ENCODE measurements around the gene MRLN.

Gene MRLN

DNA sequence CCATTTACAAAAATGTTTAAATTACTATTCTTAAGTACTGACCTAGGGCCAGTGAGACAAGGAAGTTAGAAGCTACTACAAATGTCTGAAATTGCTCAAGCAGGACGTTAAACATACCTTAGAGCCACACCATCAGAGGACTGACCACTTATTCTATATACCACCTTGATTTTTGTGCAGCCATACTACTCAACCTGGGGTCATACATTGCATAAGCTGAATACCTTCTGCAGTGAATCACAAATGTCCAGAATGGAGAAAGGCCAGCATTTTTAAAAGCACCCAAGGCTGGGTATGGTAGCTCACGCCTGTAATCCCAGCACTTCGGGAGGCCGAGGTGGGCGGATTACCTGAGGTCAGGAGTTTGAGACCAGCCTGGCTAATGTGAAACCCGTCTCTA, 21.2 kb upstream of the MRLN start:
- H3K36me3 ChIP-seq (ENCODE audit: insufficient read depth, low read depth, low read length) = no peaks in the 10 kb centered on the region
- no peaks in the 10 kb centered on the region for H3K4me1 ChIP-seq (ENCODE audit: insufficient read depth, low read length)
- peaks cover 45% of the 10 kb centered on the region for H3K9me3 ChIP-seq (ENCODE audit: insufficient read depth, low read depth, low read length)
- no peak overlapping the region for H3K27ac ChIP-seq (ENCODE audit: low read length)
- no peak overlapping the region for H3K9ac ChIP-seq (ENCODE audit: low read depth, low read length)
- no peak overlapping the region for H3K4me3 ChIP-seq (ENCODE audit: low read length)
- H3K27me3 ChIP-seq (ENCODE audit: insufficient read depth, low read length) = no peaks in the 10 kb centered on the region

DNA sequence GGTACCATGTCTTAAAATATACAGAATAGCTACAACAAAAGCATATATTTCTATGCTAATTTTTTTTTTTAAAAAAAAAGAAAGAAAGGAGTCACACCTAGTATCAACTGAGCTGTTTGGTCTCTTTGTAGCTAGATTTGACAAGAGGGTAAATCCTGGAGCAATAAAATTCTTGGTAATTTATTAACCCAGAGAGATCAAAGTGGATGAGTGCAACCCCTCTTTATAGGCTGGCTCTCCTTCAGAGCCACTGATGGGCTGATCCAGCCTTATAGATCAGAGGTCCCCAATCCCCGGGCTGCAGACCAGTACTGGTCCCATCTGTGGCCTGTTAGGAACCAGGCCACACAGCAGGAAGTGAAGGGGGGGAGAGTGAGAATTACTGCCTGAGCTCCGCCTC, 19.8 kb upstream of the MRLN start:
- Histone ChIP-seq H3K4me3 (ENCODE audit: low read length) (no peak overlapping the region), H3K4me1 (ENCODE audit: insufficient read depth, low read length) (no peaks in the 10 kb centered on the region), H3K36me3 (ENCODE audit: insufficient read depth, low read depth, low read length) (no peaks in the 10 kb centered on the region), H3K9ac (ENCODE audit: low read depth, low read length) (no peak overlapping the region), H3K9me3 (ENCODE audit: insufficient read depth, low read depth, low read length) (peaks cover 45% of the 10 kb centered on the region), H3K27ac (ENCODE audit: low read length) (no peak overlapping the region), H3K27me3 (ENCODE audit: insufficient read depth, low read length) (no peaks in the 10 kb centered on the region)

DNA sequence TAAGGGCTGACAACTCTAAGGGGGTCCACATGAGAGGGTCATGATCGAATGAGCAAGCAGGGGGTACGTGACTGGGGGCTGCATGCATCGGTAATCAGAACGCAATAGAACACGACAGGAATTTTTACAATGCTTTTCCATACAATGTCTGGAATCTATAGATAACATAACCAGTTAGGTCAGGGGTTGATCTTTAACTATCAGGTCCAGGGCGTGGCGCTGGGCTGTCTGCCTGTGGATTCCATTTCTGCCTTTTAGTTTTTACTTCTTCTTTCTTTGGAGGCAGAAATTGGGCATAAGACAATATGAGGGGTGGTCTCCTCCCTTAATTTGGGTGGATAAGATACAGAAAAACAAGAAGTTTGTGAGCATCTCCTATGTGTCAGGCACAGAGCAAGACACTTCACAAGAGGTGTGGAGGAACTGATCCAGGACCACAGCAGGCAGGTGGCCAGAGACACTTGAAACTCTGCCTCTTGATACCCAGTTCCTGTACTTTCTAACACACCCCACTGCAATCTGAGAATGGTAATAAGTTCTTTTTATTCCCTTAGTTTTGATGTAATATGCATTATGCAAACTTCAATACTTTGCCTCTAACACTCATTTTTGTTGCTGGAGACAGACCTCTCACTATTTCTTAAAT, 18.0 kb upstream of the MRLN start:
- H3K27me3 ChIP-seq (ENCODE audit: insufficient read depth, low read length) = no peaks in the 10 kb centered on the region
- H3K9ac ChIP-seq (ENCODE audit: low read depth, low read length) = no peak overlapping the region
- no peaks in the 10 kb centered on the region for H3K36me3 ChIP-seq (ENCODE audit: insufficient read depth, low read depth, low read length)
- no peaks in the 10 kb centered on the region for H3K4me1 ChIP-seq (ENCODE audit: insufficient read depth, low read length)
- peaks cover 28% of the 10 kb centered on the region for H3K9me3 ChIP-seq (ENCODE audit: insufficient read depth, low read depth, low read length)
- no peak overlapping the region for H3K27ac ChIP-seq (ENCODE audit: low read length)
- H3K4me3 ChIP-seq (ENCODE audit: low read length) = no peak overlapping the region

DNA sequence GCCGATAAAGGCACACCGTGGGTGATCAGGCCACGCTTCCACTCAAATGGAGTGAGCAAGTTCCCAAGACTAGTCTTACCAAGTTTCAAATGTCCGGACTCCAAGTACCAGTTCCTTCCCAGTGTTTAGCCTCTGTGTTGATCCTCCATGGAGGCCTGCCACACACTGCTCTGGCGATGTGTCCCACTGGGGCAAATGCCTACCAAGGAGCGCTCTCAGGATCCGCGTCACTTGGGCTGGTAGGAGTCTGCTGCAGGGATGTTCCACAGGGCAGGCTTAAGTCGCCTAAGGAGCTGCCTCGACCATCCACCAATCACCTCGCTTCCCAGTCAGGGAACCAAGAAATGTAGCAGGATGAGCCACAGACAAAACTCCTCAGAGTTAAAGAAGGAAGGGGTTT, 17.4 kb upstream of the MRLN start:
- Histone ChIP-seq H3K4me3 (ENCODE audit: low read length) (no peak overlapping the region), H3K9me3 (ENCODE audit: insufficient read depth, low read depth, low read length) (peaks cover 24% of the 10 kb centered on the region), H3K27me3 (ENCODE audit: insufficient read depth, low read length) (no peaks in the 10 kb centered on the region), H3K27ac (ENCODE audit: low read length) (no peak overlapping the region), H3K4me1 (ENCODE audit: insufficient read depth, low read length) (no peaks in the 10 kb centered on the region), H3K36me3 (ENCODE audit: insufficient read depth, low read depth, low read length) (no peaks in the 10 kb centered on the region), H3K9ac (ENCODE audit: low read depth, low read length) (no peak overlapping the region)

DNA sequence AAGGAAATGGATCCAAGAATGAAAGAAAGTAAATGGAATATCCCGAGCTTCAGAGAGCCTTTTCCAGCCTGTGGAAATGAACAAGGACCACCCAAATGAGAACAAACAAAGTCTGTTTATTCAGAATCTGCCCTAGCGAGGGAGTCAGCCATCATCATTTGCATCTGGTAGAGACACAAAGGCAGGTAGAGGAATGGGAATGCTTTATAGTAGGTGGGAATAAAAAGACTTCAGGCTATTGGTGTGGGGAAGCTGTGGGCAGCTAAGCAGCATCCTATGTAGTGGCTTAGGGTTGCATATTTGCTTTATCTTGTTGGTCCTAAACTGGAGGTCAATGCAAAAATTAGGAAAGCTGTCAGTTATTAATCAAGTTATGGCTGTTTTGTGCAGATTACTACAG, 9.2 kb upstream of the MRLN start:
- H3K27me3 ChIP-seq (ENCODE audit: insufficient read depth, low read length) = no peaks in the 10 kb centered on the region
- no peak overlapping the region for H3K4me3 ChIP-seq (ENCODE audit: low read length)
- H3K27ac ChIP-seq (ENCODE audit: low read length) = no peak overlapping the region
- no peaks in the 10 kb centered on the region for H3K36me3 ChIP-seq (ENCODE audit: insufficient read depth, low read depth, low read length)
- no peak overlapping the region for H3K9ac ChIP-seq (ENCODE audit: low read depth, low read length)
- H3K9me3 ChIP-seq (ENCODE audit: insufficient read depth, low read depth, low read length) = peaks cover 5% of the 10 kb centered on the region; the same call in 1 of the 2 replicates
- H3K4me1 ChIP-seq (ENCODE audit: insufficient read depth, low read length) = peaks cover 3% of the 10 kb centered on the region; the same call in 1 of the 2 replicates

DNA sequence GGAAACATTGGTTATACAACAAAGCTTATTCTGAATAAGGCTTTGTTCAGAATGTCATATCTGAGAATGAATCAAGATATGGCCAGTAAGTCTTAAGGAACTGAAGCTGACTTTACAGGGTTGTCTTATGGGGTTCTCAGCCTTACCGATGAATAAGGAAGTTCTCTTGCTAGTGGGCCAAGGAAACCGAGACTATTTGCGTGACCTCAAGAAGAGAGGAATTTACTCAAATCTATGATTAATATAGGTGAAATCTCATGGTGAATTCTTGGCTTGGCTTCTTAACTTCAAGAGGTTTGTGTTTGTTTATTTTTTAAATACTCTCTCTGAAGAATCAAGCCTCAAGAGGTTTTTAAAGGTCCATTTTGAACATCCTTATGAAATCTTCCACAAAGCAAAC, 4.7 kb upstream of the MRLN start:
- no peaks in the 10 kb centered on the region for H3K27me3 ChIP-seq (ENCODE audit: insufficient read depth, low read length)
- H3K9ac ChIP-seq (ENCODE audit: low read depth, low read length) = no peak overlapping the region
- peaks cover 7% of the 10 kb centered on the region; the same call in 1 of the 2 replicates for H3K4me1 ChIP-seq (ENCODE audit: insufficient read depth, low read length)
- H3K9me3 ChIP-seq (ENCODE audit: insufficient read depth, low read depth, low read length) = peaks cover 5% of the 10 kb centered on the region; the same call in 1 of the 2 replicates
- H3K4me3 ChIP-seq (ENCODE audit: low read length) = no peak overlapping the region
- H3K27ac ChIP-seq (ENCODE audit: low read length) = no peak overlapping the region
- H3K36me3 ChIP-seq (ENCODE audit: insufficient read depth, low read depth, low read length) = no peaks in the 10 kb centered on the region

DNA sequence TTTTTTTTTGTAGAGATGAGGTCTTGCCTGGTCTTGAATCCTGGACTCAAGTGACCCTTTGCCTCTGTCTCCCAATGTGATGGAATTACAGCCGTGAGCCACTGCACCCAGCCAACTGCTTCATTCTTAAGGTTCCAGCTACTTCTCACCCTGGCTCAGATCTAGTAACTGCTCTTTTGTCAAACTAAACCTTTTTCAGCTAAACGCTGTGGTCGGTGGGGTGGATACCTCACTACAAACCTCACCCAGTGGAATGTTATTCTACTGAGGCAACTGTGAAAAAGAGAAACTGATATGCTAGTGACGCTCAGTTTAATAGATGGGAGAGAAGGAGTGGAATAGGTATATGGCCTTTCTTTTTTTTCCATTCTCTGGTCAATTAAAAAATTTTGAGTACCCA, 1.7 kb upstream of the MRLN start:
- peaks cover 3% of the 10 kb centered on the region; the same call in 1 of the 2 replicates for H3K4me1 ChIP-seq (ENCODE audit: insufficient read depth, low read length)
- no peaks in the 10 kb centered on the region for H3K27me3 ChIP-seq (ENCODE audit: insufficient read depth, low read length)
- H3K9me3 ChIP-seq (ENCODE audit: insufficient read depth, low read depth, low read length) = peaks cover 2% of the 10 kb centered on the region; the same call in 1 of the 2 replicates
- no peak overlapping the region for H3K27ac ChIP-seq (ENCODE audit: low read length)
- H3K9ac ChIP-seq (ENCODE audit: low read depth, low read length) = no peak overlapping the region
- no peaks in the 10 kb centered on the region for H3K36me3 ChIP-seq (ENCODE audit: insufficient read depth, low read depth, low read length)
- H3K4me3 ChIP-seq (ENCODE audit: low read length) = no peak overlapping the region

DNA sequence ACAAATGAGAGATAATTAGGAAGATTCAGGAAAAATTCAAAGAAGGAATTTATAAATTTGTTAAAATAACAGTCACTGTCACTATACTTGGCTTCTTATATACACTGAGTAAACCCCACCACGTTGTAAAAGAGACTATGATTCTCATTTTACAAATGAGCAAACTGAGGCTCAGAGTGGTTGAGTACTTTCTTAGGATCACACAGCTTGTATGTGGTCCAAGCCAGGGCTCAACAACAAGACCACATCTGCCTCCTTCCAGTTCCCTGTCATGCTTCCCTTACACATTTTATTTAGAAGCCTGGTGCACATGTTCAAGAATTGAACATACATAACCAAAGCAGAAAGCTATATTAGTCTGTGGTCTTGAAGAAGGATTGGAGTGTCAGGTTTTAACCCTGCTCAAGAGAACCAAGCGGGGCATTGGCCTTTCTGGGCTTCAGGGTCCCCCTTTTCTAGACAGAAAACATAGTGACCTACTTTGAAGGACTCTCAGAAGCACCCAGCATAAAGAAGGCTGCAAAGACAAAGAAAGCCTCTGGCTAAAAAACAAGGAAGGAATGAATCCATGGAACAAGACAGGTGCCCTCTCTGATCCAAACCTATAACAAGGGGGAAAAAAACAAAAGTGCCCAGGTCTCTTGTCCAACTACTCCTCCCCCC, 846 bp downstream of the MRLN start:
- H3K4me3 ChIP-seq (ENCODE audit: low read length) = no peak overlapping the region
- H3K4me1 ChIP-seq (ENCODE audit: insufficient read depth, low read length) = peaks cover 3% of the 10 kb centered on the region; the same call in 1 of the 2 replicates
- H3K27ac ChIP-seq (ENCODE audit: low read length) = no peak overlapping the region
- H3K9me3 ChIP-seq (ENCODE audit: insufficient read depth, low read depth, low read length) = no peaks in the 10 kb centered on the region
- no peak overlapping the region for H3K9ac ChIP-seq (ENCODE audit: low read depth, low read length)
- no peaks in the 10 kb centered on the region for H3K27me3 ChIP-seq (ENCODE audit: insufficient read depth, low read length)
- H3K36me3 ChIP-seq (ENCODE audit: insufficient read depth, low read depth, low read length) = no peaks in the 10 kb centered on the region

DNA sequence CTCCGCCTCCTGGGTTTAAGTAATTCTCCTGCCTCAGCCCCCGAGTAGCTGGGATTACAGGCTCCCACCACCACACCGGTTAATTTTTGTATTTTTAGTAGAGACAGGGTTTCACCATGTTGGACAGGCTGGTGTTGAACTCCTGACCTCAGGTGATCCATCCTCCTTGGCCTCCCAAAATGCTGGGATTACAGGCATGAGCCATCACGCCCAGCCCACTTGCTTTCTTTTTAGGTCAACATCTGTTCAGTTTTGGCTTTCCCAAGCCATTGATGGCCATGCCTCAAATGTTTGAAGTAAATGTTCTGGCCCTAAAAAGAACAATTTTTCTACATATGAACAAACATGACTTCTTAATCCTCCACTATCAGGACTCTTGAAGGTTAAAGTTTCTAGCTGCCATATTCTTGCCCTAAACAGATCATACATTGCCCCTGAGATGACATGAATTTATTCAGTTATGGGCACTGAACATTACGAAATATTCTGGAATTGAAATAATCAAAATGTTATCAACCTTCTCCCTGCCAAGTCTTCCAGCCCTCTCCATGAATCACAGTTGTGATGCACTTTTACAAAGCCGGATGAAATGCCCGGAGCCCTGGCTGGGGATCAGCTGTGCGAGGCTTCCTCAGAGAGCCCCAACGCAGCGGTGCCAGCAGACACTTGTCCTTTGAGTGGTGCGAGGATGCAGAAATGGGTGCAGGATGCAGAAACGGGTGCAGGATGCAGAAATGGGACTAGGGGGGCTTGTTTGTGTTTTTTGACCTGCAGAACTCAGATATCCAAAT, 2.9 kb downstream of the MRLN start:
- Histone ChIP-seq H3K9ac (ENCODE audit: low read depth, low read length) (no peak overlapping the region), H3K36me3 (ENCODE audit: insufficient read depth, low read depth, low read length) (no peaks in the 10 kb centered on the region), H3K4me1 (ENCODE audit: insufficient read depth, low read length) (no peaks in the 10 kb centered on the region), H3K27me3 (ENCODE audit: insufficient read depth, low read length) (no peaks in the 10 kb centered on the region), H3K9me3 (ENCODE audit: insufficient read depth, low read depth, low read length) (no peaks in the 10 kb centered on the region), H3K4me3 (ENCODE audit: low read length) (no peak overlapping the region), H3K27ac (ENCODE audit: low read length) (no peak overlapping the region)

DNA sequence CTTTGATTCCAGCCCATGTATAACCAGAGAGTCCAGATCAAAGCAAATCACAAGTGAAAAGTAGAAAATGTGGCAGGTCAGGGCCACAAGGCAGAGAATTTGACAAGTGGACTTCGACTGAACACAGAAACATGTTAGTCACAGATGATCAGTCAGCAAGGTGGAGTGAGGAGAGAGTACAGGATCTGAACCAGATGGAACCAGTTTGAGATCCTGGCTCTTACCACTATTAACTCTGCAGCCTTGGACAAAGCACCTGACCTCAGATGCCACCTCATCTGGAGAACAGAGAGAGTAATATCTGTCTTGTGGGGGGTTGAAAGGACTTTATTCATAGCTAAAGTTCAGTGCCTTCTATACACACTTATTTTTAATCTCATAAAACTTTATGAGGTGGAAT, 4.4 kb downstream of the MRLN start:
- H3K9me3 ChIP-seq (ENCODE audit: insufficient read depth, low read depth, low read length) = no peaks in the 10 kb centered on the region
- H3K36me3 ChIP-seq (ENCODE audit: insufficient read depth, low read depth, low read length) = no peaks in the 10 kb centered on the region
- no peaks in the 10 kb centered on the region for H3K27me3 ChIP-seq (ENCODE audit: insufficient read depth, low read length)
- H3K4me1 ChIP-seq (ENCODE audit: insufficient read depth, low read length) = no peaks in the 10 kb centered on the region
- no peak overlapping the region for H3K4me3 ChIP-seq (ENCODE audit: low read length)
- no peak overlapping the region for H3K9ac ChIP-seq (ENCODE audit: low read depth, low read length)
- no peak overlapping the region for H3K27ac ChIP-seq (ENCODE audit: low read length)

DNA sequence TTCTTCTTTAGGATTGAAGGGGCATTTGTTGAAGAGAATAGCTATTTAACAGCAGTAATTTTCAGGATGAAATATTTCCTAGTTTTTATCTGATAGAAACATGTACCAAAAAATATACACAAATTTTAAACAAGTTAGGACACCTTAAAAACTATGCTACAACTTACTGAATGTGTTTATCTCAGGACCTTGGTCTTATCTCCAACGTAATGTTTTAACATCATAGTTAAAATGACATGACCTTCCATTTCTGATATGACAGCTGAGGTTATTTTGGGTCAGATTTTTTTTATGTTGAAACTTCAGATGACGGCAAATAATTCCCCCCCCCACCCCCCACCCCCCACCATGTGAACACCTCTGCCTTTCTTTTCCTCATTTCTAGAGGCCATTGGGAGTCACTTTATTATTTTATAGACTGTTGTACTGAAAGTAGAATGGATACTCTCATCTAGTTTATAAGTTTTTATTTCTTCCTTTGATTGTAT, 8.0 kb downstream of the MRLN start:
- peaks cover 6% of the 10 kb centered on the region; the same call in 1 of the 2 replicates for H3K9me3 ChIP-seq (ENCODE audit: insufficient read depth, low read depth, low read length)
- no peak overlapping the region for H3K27ac ChIP-seq (ENCODE audit: low read length)
- no peak overlapping the region for H3K4me3 ChIP-seq (ENCODE audit: low read length)
- no peak overlapping the region for H3K9ac ChIP-seq (ENCODE audit: low read depth, low read length)
- no peaks in the 10 kb centered on the region for H3K27me3 ChIP-seq (ENCODE audit: insufficient read depth, low read length)
- H3K4me1 ChIP-seq (ENCODE audit: insufficient read depth, low read length) = no peaks in the 10 kb centered on the region
- no peaks in the 10 kb centered on the region for H3K36me3 ChIP-seq (ENCODE audit: insufficient read depth, low read depth, low read length)

Measured in iPS-20b (cell line).